HFFc6 (cell line): ENCODE measurements around the gene BDH1. TPM values are rescaled to one million over a fixed set of nuclear protein-coding genes. Genes with fewer than 3 reads are reported as not detected.
A peak's percentile ranks its signal among the peaks of the same experiment; 100 is the strongest.

ENCODE experiments used
- DNase-seq: peaks from one replicate; pipeline ENCODE4 v3.0.0-alpha.2; 2018
- H3K27ac Mint-ChIP-seq: 2 replicates; pipeline ENCODE4 v1.8.0; 2020; ENCODE audit warnings: mild to moderate bottlenecking, mixed read lengths
- H3K27me3 Mint-ChIP-seq: 2 replicates; pipeline ENCODE4 v1.8.0; 2021; ENCODE audit warnings: mild to moderate bottlenecking, moderate library complexity, mixed read lengths; ENCODE audit not compliant: insufficient read depth
- H3K36me3 Mint-ChIP-seq: 2 replicates; pipeline ENCODE4 v1.8.0; 2021; ENCODE audit warnings: low read depth, mixed read lengths
- H3K4me1 Mint-ChIP-seq: 2 replicates; pipeline ENCODE4 v1.8.0; 2020; ENCODE audit warnings: low read depth, mixed read lengths
- H3K4me3 Mint-ChIP-seq: 2 replicates; pipeline ENCODE4 v1.8.0; 2020; ENCODE audit warnings: mild to moderate bottlenecking, moderate library complexity, mixed read lengths
- H3K9me3 Mint-ChIP-seq: 2 replicates; pipeline ENCODE4 v1.8.0; 2020; ENCODE audit warnings: mild to moderate bottlenecking, mixed read lengths
- total RNA-seq, 6 experiments: library from RNA; stranded (reverse); fragmentation: NEBNext Ultra II Directional; extraction: Animal tissue kit (Norgen Biotek cat#: 25700); gene quantifications; 2 replicates in 1 of 6; 3 replicates in 5 of 6; pipeline ENCODE4 v1.2.3, GENCODE V29; 2021
- TF ChIP-seq, protein P1 (sequence below): fragments of 200-600 bp; sonication (generic); IDR thresholded peaks from 2 replicates; pipeline ENCODE4 v1.5.0; 2021; ENCODE audit warnings: antibody characterized with exemption, mild to moderate bottlenecking

Gene BDH1
- total RNA-seq, 6 experiments from 2014 or later: 0.87 to 1.5 (median 1.2) TPM

- no peak for DNase-seq
- H3K4me1 Mint-ChIP-seq: peaks cover 23% of the 10 kb centered on the region
- peak overlapping the region; percentile 84 for H3K4me3 Mint-ChIP-seq
- no peaks in the 10 kb centered on the region for H3K9me3 Mint-ChIP-seq
- peaks cover 3% of the 10 kb centered on the region for H3K27me3 Mint-ChIP-seq
- 0 out of 2 replicates have a peak overlapping the region, but pooled peaks have one; percentile 61 for H3K27ac Mint-ChIP-seq
- H3K36me3 Mint-ChIP-seq: no peaks in the 10 kb centered on the region
- TF ChIP-seq, protein P1, sequence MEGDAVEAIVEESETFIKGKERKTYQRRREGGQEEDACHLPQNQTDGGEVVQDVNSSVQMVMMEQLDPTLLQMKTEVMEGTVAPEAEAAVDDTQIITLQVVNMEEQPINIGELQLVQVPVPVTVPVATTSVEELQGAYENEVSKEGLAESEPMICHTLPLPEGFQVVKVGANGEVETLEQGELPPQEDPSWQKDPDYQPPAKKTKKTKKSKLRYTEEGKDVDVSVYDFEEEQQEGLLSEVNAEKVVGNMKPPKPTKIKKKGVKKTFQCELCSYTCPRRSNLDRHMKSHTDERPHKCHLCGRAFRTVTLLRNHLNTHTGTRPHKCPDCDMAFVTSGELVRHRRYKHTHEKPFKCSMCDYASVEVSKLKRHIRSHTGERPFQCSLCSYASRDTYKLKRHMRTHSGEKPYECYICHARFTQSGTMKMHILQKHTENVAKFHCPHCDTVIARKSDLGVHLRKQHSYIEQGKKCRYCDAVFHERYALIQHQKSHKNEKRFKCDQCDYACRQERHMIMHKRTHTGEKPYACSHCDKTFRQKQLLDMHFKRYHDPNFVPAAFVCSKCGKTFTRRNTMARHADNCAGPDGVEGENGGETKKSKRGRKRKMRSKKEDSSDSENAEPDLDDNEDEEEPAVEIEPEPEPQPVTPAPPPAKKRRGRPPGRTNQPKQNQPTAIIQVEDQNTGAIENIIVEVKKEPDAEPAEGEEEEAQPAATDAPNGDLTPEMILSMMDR: no peak
Measured at GRCh38 chr3:197508924-197509775, 46.6 kb downstream of the BDH1 start.

DNA sequence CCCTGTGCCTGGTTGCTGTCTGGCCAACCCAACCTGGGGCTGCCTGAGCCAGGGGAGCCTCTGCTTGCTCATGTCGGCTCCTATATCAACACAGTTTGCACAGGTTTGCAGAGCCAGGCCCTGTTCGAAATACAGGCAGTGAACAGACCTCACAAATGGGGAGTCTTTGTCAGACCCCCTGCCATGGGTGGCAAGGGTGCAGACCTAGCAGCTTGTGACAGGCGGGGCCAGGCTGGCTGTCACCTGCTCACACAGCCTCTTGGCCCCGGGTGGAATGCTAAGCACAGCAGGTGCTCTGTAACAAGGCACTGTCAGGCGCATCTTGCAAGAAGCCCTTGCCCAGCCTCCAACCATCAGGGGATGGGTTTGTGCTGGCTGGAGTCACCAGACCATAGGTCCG lies 47.3 kb downstream of the BDH1 start:
- Mint-ChIP-seq H3K27ac (no peak overlapping the region), H3K4me1 (peaks cover 23% of the 10 kb centered on the region), H3K9me3 (no peaks in the 10 kb centered on the region), H3K27me3 (peaks cover 3% of the 10 kb centered on the region), H3K36me3 (no peaks in the 10 kb centered on the region), H3K4me3 (no peak overlapping the region)
- TF ChIP-seq, protein P1: no peak
- no peak for DNase-seq

DNA sequence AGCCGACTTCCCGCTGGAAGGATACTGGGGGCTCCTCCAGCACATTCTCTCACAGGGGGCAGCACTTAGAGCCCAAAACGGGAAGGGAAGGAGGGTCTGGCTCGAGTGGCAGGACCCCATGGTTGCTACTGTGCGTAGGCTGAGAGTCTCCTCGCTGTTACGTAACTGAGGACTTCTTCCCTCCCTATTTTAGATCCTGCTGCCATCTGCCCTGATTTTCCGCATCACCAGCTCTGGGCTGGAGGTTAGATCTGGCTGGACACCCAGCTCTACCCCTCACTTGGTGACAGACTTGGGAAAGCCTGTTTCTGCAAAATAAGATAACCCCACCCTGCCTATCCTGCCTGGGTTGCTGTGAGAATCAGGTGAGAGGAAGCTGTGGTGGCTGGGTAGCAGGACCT lies 47.7 kb downstream of the BDH1 start:
- Mint-ChIP-seq H3K9me3 (no peaks in the 10 kb centered on the region), H3K36me3 (no peaks in the 10 kb centered on the region), H3K4me1 (peaks cover 23% of the 10 kb centered on the region), H3K27ac (no peak overlapping the region), H3K27me3 (peaks cover 3% of the 10 kb centered on the region), H3K4me3 (no peak overlapping the region)
- TF ChIP-seq, protein P1: no peak
- no peak for DNase-seq

- Mint-ChIP-seq H3K4me3 (no peak overlapping the region), H3K36me3 (no peaks in the 10 kb centered on the region), H3K4me1 (peaks cover 28% of the 10 kb centered on the region), H3K27me3 (peaks cover 2% of the 10 kb centered on the region; the same call in 1 of the 2 replicates), H3K9me3 (no peaks in the 10 kb centered on the region), H3K27ac (no peak overlapping the region)
- TF ChIP-seq, protein P1: no peak
- DNase-seq: no peak
Measured at GRCh38 chr3:197507541-197507940, 48.2 kb downstream of the BDH1 start.

DNA sequence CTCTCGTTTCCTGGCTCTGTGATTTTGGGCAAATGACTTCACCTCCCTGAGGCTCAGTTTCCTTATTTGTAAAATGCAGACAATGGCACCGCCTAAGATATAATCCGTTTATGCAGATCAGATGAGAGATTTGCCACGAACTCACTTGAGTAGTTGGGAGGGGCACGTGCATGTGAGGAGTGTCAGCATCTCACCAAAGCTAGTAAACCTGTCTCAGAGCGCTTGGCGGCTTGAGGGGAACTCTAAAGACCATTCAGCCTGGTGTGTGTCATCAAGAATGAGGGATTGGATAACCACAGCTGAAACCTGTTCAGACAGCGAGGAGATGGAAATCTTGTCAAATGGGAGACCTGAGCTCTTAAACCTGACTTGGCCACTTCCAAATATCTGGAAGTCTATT lies 48.7 kb downstream of the BDH1 start:
- Mint-ChIP-seq H3K27me3 (peaks cover 2% of the 10 kb centered on the region; the same call in 1 of the 2 replicates), H3K4me1 (peaks cover 33% of the 10 kb centered on the region), H3K27ac (no peak overlapping the region), H3K9me3 (no peaks in the 10 kb centered on the region), H3K4me3 (no peak overlapping the region), H3K36me3 (no peaks in the 10 kb centered on the region)
- TF ChIP-seq, protein P1: no peak
- no peak for DNase-seq
